ENCODE measurements around the gene SLC16A3. TPM values are rescaled to one million over a fixed set of nuclear protein-coding genes. Genes with fewer than 3 reads are reported as not detected.

The SLC16A3 gene
- total and polyA plus RNA-seq, 9 of the 15 experiments (the other 6 are each of a cell fraction or from before 2014, with no cell fraction given): 0.11 to 5.4 (median 1.2) TPM; not detected in 2

DNA sequence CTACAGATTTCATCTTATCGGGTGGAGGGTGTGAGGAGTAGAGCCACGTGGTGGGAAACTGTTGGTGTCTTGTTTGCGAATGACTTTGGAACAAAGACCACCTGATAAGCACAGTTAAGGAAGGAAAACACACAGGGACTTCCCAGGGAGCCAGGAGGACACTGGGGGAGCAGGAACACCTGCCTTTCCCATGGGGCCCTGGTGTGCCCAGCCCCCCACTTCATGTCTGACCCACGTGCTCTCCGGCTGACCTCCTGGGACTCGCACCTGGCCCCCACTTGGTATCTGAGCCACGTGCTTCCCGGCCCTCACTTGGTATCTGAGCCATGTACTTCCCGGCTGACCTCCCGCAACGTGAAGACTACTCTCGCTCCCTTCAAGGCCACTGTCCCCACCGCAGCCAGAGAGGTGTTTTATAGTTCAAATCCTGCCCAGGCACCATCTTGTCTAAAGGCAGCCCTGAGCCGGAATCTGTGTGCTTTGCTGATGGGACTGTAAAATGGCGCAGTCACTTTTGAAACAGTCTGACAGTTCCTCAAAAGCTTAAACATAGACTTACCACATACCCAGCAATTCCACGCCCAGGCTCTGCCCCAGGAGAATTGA, 50.0 kb downstream of the SLC16A3 start:
- no peaks in the 10 kb centered on the region for H3K27me3 ChIP-seq (ENCODE audit: control insufficient read depth in 2 of 2, insufficient read depth in 2 of 2, low read length in 2 of 2)
- intact Hi-C loops (cut with micrococcal nuclease): no loop called here
- H4K20me1 ChIP-seq (replicated peaks; ENCODE audit: control insufficient read depth, insufficient read depth, low read length): no peaks in the 10 kb centered on the region
- H2AFZ ChIP-seq (ENCODE audit: low read depth, low read length): peak overlapping the region; percentile 84
- no peaks in the 10 kb centered on the region for H3K9me1 ChIP-seq (ENCODE audit: control insufficient read depth, insufficient read depth, low read length)
- H3K4me3 ChIP-seq: no peak overlapping the region
- peak overlapping the region; percentile 25; the same call in 1 of the 3 replicates for H3K27ac ChIP-seq (ENCODE audit: extremely low read depth, low read depth, low read length)
- CTCF ChIA-PET (ENCODE audit: low intra/inter-chr PET ratio): no interaction called here
- 67% methylated on average over 16 of the region's 16 CpGs for WGBS (ENCODE audit: insufficient coverage, low coverage, missing lambda C conversion rate)
- FAIRE-seq (no peak), DNase-seq (ENCODE audit: extremely low read depth in 1 of 4, low spot score in 3 of 4) (no peak), ATAC-seq (no peak)
- H3K4me1 ChIP-seq (replicated peaks in 1 of 2; ENCODE audit: control insufficient read depth in 2 of 2, insufficient read depth in 2 of 2, low read length in 2 of 2): peaks cover 13 to 54% of the 10 kb centered on the region in 2 experiments; a peak in 4 of 5 replicates
- no peak overlapping the region for H3K4me2 ChIP-seq (ENCODE audit: insufficient read depth, low read length)
- H3K79me2 ChIP-seq (ENCODE audit: control insufficient read depth, insufficient read depth, low read length): peaks cover 1% of the 10 kb centered on the region; the same call in 1 of the 3 replicates
- in situ Hi-C loops (cut with MboI): no loop called here
- no TSS peak for BruUV-seq (replicated peaks)
- no peaks in the 10 kb centered on the region for H3K9me3 ChIP-seq (replicated peaks; ENCODE audit: control insufficient read depth, insufficient read depth, low read depth, low read length)
- H3K9ac ChIP-seq (ENCODE audit: insufficient read depth in 1 of 2, low read depth in 2 of 2, low read length in 2 of 2): peak overlapping the region; percentile 0 to 86; a peak in 2 of 4 replicates
- POLR2A ChIA-PET: no interaction called here
- no peaks in the 10 kb centered on the region for H3K36me3 ChIP-seq (ENCODE audit: control insufficient read depth, insufficient read depth, low read length)
- TF ChIP-seq NELFE (IDR thresholded peaks at IDR 0.05; ENCODE audit: insufficient read depth, insufficient read length): no peak
- no peak for TF ChIP-seq ZNF76 (CRISPR knock-in tag; IDR thresholded peaks at IDR 0.05; ENCODE audit: borderline replicate concordance)
- TF ChIP-seq TBL1XR1 (IDR thresholded peaks at IDR 0.05; ENCODE audit: low read length in 2 of 2): no peak
- TF ChIP-seq, protein P1, sequence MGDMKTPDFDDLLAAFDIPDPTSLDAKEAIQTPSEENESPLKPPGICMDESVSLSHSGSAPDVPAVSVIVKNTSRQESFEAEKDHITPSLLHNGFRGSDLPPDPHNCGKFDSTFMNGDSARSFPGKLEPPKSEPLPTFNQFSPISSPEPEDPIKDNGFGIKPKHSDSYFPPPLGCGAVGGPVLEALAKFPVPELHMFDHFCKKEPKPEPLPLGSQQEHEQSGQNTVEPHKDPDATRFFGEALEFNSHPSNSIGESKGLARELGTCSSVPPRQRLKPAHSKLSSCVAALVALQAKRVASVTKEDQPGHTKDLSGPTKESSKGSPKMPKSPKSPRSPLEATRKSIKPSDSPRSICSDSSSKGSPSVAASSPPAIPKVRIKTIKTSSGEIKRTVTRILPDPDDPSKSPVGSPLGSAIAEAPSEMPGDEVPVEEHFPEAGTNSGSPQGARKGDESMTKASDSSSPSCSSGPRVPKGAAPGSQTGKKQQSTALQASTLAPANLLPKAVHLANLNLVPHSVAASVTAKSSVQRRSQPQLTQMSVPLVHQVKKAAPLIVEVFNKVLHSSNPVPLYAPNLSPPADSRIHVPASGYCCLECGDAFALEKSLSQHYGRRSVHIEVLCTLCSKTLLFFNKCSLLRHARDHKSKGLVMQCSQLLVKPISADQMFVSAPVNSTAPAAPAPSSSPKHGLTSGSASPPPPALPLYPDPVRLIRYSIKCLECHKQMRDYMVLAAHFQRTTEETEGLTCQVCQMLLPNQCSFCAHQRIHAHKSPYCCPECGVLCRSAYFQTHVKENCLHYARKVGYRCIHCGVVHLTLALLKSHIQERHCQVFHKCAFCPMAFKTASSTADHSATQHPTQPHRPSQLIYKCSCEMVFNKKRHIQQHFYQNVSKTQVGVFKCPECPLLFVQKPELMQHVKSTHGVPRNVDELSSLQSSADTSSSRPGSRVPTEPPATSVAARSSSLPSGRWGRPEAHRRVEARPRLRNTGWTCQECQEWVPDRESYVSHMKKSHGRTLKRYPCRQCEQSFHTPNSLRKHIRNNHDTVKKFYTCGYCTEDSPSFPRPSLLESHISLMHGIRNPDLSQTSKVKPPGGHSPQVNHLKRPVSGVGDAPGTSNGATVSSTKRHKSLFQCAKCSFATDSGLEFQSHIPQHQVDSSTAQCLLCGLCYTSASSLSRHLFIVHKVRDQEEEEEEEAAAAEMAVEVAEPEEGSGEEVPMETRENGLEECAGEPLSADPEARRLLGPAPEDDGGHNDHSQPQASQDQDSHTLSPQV (IDR thresholded peaks at IDR 0.05): peak; percentile 64
- TF ChIP-seq ZNF780A (CRISPR knock-in tag; IDR thresholded peaks at IDR 0.05): no peak
- no peak for TF ChIP-seq PCBP1 (IDR thresholded peaks at IDR 0.05; ENCODE audit: low read depth, low read length, poor library complexity, severe bottlenecking)
- TF ChIP-seq, protein P2, sequence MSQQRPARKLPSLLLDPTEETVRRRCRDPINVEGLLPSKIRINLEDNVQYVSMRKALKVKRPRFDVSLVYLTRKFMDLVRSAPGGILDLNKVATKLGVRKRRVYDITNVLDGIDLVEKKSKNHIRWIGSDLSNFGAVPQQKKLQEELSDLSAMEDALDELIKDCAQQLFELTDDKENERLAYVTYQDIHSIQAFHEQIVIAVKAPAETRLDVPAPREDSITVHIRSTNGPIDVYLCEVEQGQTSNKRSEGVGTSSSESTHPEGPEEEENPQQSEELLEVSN (IDR thresholded peaks at IDR 0.05; ENCODE audit: borderline replicate concordance in 1 of 2, extremely low read depth in 1 of 2, insufficient read depth in 1 of 2, insufficient read length in 1 of 2, low read depth in 1 of 2, low read length in 1 of 2, poor library complexity in 1 of 2, severe bottlenecking in 1 of 2): peak; percentile 21 to 57
- no peak for TF ChIP-seq KAT2B (IDR thresholded peaks at IDR 0.05; ENCODE audit: low read depth, low read length)
- TF ChIP-seq ZNF695 (CRISPR knock-in tag; IDR thresholded peaks at IDR 0.05): no peak
- no peak for TF ChIP-seq HOXB6 (CRISPR knock-in tag; IDR thresholded peaks at IDR 0.05; ENCODE audit: borderline replicate concordance)
- 0 out of 2 replicates have a peak, but pooled peaks have one; percentile 22 for TF ChIP-seq SMAD4 (CRISPR knock-in tag; conservative IDR thresholded peaks at IDR 0.05)
- TF ChIP-seq RB1 (IDR thresholded peaks at IDR 0.05; ENCODE audit: low read depth): 0 out of 2 replicates have a peak, but pooled peaks have one; percentile 6
- no peak for TF ChIP-seq STAT5B (CRISPR knock-in tag; IDR thresholded peaks at IDR 0.05)
- TF ChIP-seq CEBPB (tag; IDR thresholded peaks at IDR 0.05): no peak
- peak; percentile 34; the same call in 1 of the 2 replicates for TF ChIP-seq EP400 (IDR thresholded peaks at IDR 0.05)
- no peak for TF ChIP-seq ZZZ3 (IDR thresholded peaks at IDR 0.05)
- TF ChIP-seq KDM4B (IDR thresholded peaks at IDR 0.05; ENCODE audit: borderline replicate concordance in 2 of 2, low read depth in 1 of 2): no peak
